ENCODE data around the gene NKRF. TPM values are rescaled to one million over a fixed set of nuclear protein-coding genes. Genes with fewer than 3 reads are reported as not detected.

The NKRF gene
- total and polyA plus RNA-seq, 9 of the 15 experiments (the other 6 are each of a cell fraction or from before 2014, with no cell fraction given): 8.9 to 31.9 (median 19.0) TPM

GRCh38 chrX:119606280-119607017 is at the start of gene NKRF (continued):
- TF ChIP-seq JUN (IDR thresholded peaks at IDR 0.05; ENCODE audit: borderline replicate concordance, low read depth, low read length) (peak; percentile 19; the same call in 1 of the 2 replicates), JUN (CRISPR knock-in tag; IDR thresholded peaks at IDR 0.05; ENCODE audit: borderline replicate concordance) (no peak), TEAD1 (CRISPR knock-in tag; IDR thresholded peaks at IDR 0.05) (0 out of 4 replicates have a peak, but pooled peaks of 1 of the 2 experiments have one; percentile 69), ZNF740 (CRISPR knock-in tag; IDR thresholded peaks at IDR 0.05) (0 out of 2 replicates have a peak, but pooled peaks have one; percentile 54), ZNF740 (tag; IDR thresholded peaks at IDR 0.05) (no peak), MTA2 (IDR thresholded peaks at IDR 0.05; ENCODE audit: low read depth) (no peak), HNRNPLL (IDR thresholded peaks at IDR 0.05; ENCODE audit: low read depth, low read length, poor library complexity, severe bottlenecking) (peak; percentile 81)

- Histone ChIP-seq H3K4me2 (ENCODE audit: insufficient read depth, low read length) (no peak overlapping the region), H3K79me2 (ENCODE audit: control insufficient read depth, insufficient read depth, low read length) (no peaks in the 10 kb centered on the region), H3K4me3 (no peak overlapping the region), H3K36me3 (ENCODE audit: control insufficient read depth, insufficient read depth, low read length) (peaks cover 34% of the 10 kb centered on the region; the same call in 2 of the 3 replicates), H4K20me1 (replicated peaks; ENCODE audit: control insufficient read depth, insufficient read depth, low read length) (no peaks in the 10 kb centered on the region; the same call in 1 of the 2 replicates), H3K27me3 (ENCODE audit: control insufficient read depth in 2 of 2, insufficient read depth in 2 of 2, low read length in 2 of 2) (no peaks in the 10 kb centered on the region), H3K9ac (ENCODE audit: insufficient read depth in 1 of 2, low read depth in 2 of 2, low read length in 2 of 2) (no peak overlapping the region), H2AFZ (ENCODE audit: low read depth, low read length) (no peak overlapping the region), H3K4me1 (replicated peaks in 1 of 2; ENCODE audit: control insufficient read depth in 2 of 2, insufficient read depth in 2 of 2, low read length in 2 of 2) (no peaks in the 10 kb centered on the region; a peak in 1 of 5 replicates), H3K9me3 (replicated peaks; ENCODE audit: control insufficient read depth, insufficient read depth, low read depth, low read length) (no peaks in the 10 kb centered on the region), H3K9me1 (ENCODE audit: control insufficient read depth, insufficient read depth, low read length) (no peaks in the 10 kb centered on the region), H3K27ac (ENCODE audit: extremely low read depth, low read depth, low read length) (no peak overlapping the region)
- peak; percentile 63; the same call in 2 of the 3 replicates for ATAC-seq
- ChIA-PET POLR2A (interaction anchor here (0.7 to 1.8 kb wide), 3 partner anchors 12 to 38 kb away, joined by 3 to 5 read pairs (median 5); partner anchors contain the start of gene SEPTIN6), CTCF (ENCODE audit: low intra/inter-chr PET ratio) (no interaction called here)
- WGBS (ENCODE audit: insufficient coverage, low coverage, missing lambda C conversion rate): 46% methylated on average over 5 of the region's 6 CpGs
- in situ Hi-C loops (cut with MboI): no loop called here
- DNase-seq (ENCODE audit: extremely low read depth in 1 of 4, low spot score in 3 of 4): peak; percentile 40 to 59 (median 48)
- TF ChIP-seq FOSL1 (tag; conservative IDR thresholded peaks at IDR 0.05) (peak; percentile 60), JUND (IDR thresholded peaks at IDR 0.05; ENCODE audit: borderline replicate concordance, low read depth, low read length) (peak; percentile 70; the same call in 1 of the 2 replicates), JUND (tag; IDR thresholded peaks at IDR 0.05; ENCODE audit: borderline replicate concordance, low read depth, low read length) (no peak), NCOR1 (IDR thresholded peaks at IDR 0.05) (peak; percentile 33), NR0B1 (IDR thresholded peaks at IDR 0.05; ENCODE audit: partially characterized antibody) (no peak), NFXL1 (CRISPR knock-in tag; IDR thresholded peaks at IDR 0.05) (no peak), HNRNPK (IDR thresholded peaks at IDR 0.05; ENCODE audit: low read depth, low read length, poor library complexity, severe bottlenecking) (no peak), CREB1 (IDR thresholded peaks at IDR 0.05) (no peak), CREB1 (CRISPR knock-in tag; IDR thresholded peaks at IDR 0.05) (no peak), KLF16 (IDR thresholded peaks at IDR 0.05) (no peak), EGR1 (conservative IDR thresholded peaks at IDR 0.05) (peak; percentile 79), JUN (IDR thresholded peaks at IDR 0.05; ENCODE audit: borderline replicate concordance, low read depth, low read length) (0 out of 2 replicates have a peak, but pooled peaks have one; percentile 24), JUN (CRISPR knock-in tag; IDR thresholded peaks at IDR 0.05; ENCODE audit: borderline replicate concordance) (no peak)
- FAIRE-seq: peak; percentile 6
- intact Hi-C loops (cut with micrococcal nuclease): no loop called here
- BruUV-seq (replicated peaks): no TSS peak
Measured at GRCh38 chrX:119655125-119655524, 48.9 kb upstream of the NKRF start.
